ENCODE results near the gene HSPD1.

The HSPD1 gene

GRCh38 chr2:197514754-197515153 lies 15.1 kb upstream of the HSPD1 start:
- Histone ChIP-seq H3F3A (ENCODE audit: insufficient read depth, low read length) (peaks cover 22% of the 10 kb centered on the region), H2AFZ (ENCODE audit: low read length) (peak overlapping the region; percentile 34), H3K9me3 (replicated peaks; ENCODE audit: insufficient read depth, low read length) (no peaks in the 10 kb centered on the region), H3K9me2 (replicated peaks; ENCODE audit: insufficient read depth, low read length) (no peaks in the 10 kb centered on the region), H3K36me3 (replicated peaks; ENCODE audit: insufficient read depth, low read length) (no peaks in the 10 kb centered on the region), H3K4me3 (ENCODE audit: low read length) (peak overlapping the region; percentile 69), H3K27ac (ENCODE audit: low read length) (peak overlapping the region; percentile 93), H3K4me2 (ENCODE audit: low read depth, low read length) (peak overlapping the region; percentile 69), H3K27me3 (replicated peaks; ENCODE audit: insufficient read depth, low read length) (no peaks in the 10 kb centered on the region), H3K9ac (ENCODE audit: low read length) (peak overlapping the region; percentile 86), H3K4me1 (ENCODE audit: low read length) (peaks cover 22% of the 10 kb centered on the region), H4K20me1 (ENCODE audit: insufficient read depth, low read length) (no peaks in the 10 kb centered on the region), H3K79me2 (ENCODE audit: low read length) (peaks cover 45% of the 10 kb centered on the region)
- TF ChIP-seq CTCF (IDR thresholded peaks at IDR 0.05; ENCODE audit: low read length) (no peak), EZH2 (optimal IDR thresholded peaks at IDR 0.05; ENCODE audit: low read depth, low read length) (no peak), EZH2phosphoT487 (IDR thresholded peaks at IDR 0.05; ENCODE audit: low read length) (no peak)
- no peak for DNase-seq

GRCh38 chr2:197513915-197514314 lies 14.3 kb upstream of the HSPD1 start:
- Histone ChIP-seq H3F3A (ENCODE audit: insufficient read depth, low read length) (peaks cover 22% of the 10 kb centered on the region), H3K79me2 (ENCODE audit: low read length) (peaks cover 37% of the 10 kb centered on the region), H3K27ac (ENCODE audit: low read length) (peak overlapping the region; percentile 93; the same call in 1 of the 2 replicates), H3K4me2 (ENCODE audit: low read depth, low read length) (peak overlapping the region; percentile 69; the same call in 1 of the 2 replicates), H3K4me3 (ENCODE audit: low read length) (no peak overlapping the region), H3K9me3 (replicated peaks; ENCODE audit: insufficient read depth, low read length) (no peaks in the 10 kb centered on the region), H3K27me3 (replicated peaks; ENCODE audit: insufficient read depth, low read length) (no peaks in the 10 kb centered on the region), H3K9me2 (replicated peaks; ENCODE audit: insufficient read depth, low read length) (no peaks in the 10 kb centered on the region), H3K36me3 (replicated peaks; ENCODE audit: insufficient read depth, low read length) (no peaks in the 10 kb centered on the region), H3K9ac (ENCODE audit: low read length) (no peak overlapping the region), H2AFZ (ENCODE audit: low read length) (no peak overlapping the region), H3K4me1 (ENCODE audit: low read length) (peaks cover 22% of the 10 kb centered on the region), H4K20me1 (ENCODE audit: insufficient read depth, low read length) (no peaks in the 10 kb centered on the region)
- TF ChIP-seq CTCF (IDR thresholded peaks at IDR 0.05; ENCODE audit: low read length) (no peak), EZH2 (optimal IDR thresholded peaks at IDR 0.05; ENCODE audit: low read depth, low read length) (no peak), EZH2phosphoT487 (IDR thresholded peaks at IDR 0.05; ENCODE audit: low read length) (no peak)
- DNase-seq, result no peak

- no peak for TF ChIP-seq CTCF (IDR thresholded peaks at IDR 0.05; ENCODE audit: low read length)
- no peak for TF ChIP-seq EZH2phosphoT487 (IDR thresholded peaks at IDR 0.05; ENCODE audit: low read length)
- no peak for TF ChIP-seq EZH2 (optimal IDR thresholded peaks at IDR 0.05; ENCODE audit: low read depth, low read length)
- Histone ChIP-seq H3F3A (ENCODE audit: insufficient read depth, low read length) (peaks cover 17% of the 10 kb centered on the region), H3K9me3 (replicated peaks; ENCODE audit: insufficient read depth, low read length) (no peaks in the 10 kb centered on the region), H3K4me3 (ENCODE audit: low read length) (no peak overlapping the region), H3K79me2 (ENCODE audit: low read length) (peaks cover 32% of the 10 kb centered on the region), H3K4me1 (ENCODE audit: low read length) (peaks cover 8% of the 10 kb centered on the region), H3K27me3 (replicated peaks; ENCODE audit: insufficient read depth, low read length) (no peaks in the 10 kb centered on the region), H3K9me2 (replicated peaks; ENCODE audit: insufficient read depth, low read length) (no peaks in the 10 kb centered on the region), H3K27ac (ENCODE audit: low read length) (no peak overlapping the region), H3K36me3 (replicated peaks; ENCODE audit: insufficient read depth, low read length) (peaks cover 14% of the 10 kb centered on the region), H4K20me1 (ENCODE audit: insufficient read depth, low read length) (no peaks in the 10 kb centered on the region; the same call in 1 of the 2 replicates), H3K4me2 (ENCODE audit: low read depth, low read length) (no peak overlapping the region), H3K9ac (ENCODE audit: low read length) (no peak overlapping the region), H2AFZ (ENCODE audit: low read length) (no peak overlapping the region)
- DNase-seq, result no peak
Observed at GRCh38 chr2:197506658-197507057, 7.0 kb upstream of the HSPD1 start.
